ENCODE data around the gene ST3GAL5.
A peak's percentile ranks its signal among the peaks of the same experiment; 100 is the strongest.
"Not testable (repeated sequence)": the region's sequence is repeated elsewhere in the genome, so short reads cannot be mapped to it uniquely, and the experiment has no call there.

The ST3GAL5 gene

DNA sequence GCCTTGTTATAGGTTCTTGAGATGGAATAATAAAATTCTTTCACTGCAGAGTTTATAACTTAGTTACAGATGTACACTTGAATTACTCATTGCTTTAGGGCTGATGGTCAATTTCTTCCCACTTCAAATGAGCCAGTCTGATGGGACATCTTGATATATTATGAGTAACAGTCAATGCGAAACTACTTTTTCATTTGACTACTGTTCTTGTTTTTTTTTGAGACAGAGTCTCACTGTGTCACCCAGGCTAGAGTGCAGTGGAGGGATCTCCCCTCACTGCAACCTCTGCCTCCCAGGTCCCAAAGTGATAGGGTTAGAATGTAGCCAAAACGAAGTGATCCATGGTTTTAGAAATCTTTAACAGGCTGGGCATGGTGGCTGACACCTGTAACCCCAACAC lies 57.1 kb downstream of the ST3GAL5 start:
- Histone ChIP-seq H3K9me3 (ENCODE audit: low read depth, low read length) (no peaks in the 10 kb centered on the region), H3K36me3 (ENCODE audit: insufficient read depth, low read length) (no peaks in the 10 kb centered on the region), H3K27ac (no peak overlapping the region), H3K9ac (ENCODE audit: insufficient read length) (no peak overlapping the region), H3K4me3 (no peak overlapping the region)
- TF ChIP-seq POLR2AphosphoS5 (IDR thresholded peaks at IDR 0.05; ENCODE audit: borderline replicate concordance, low read depth, low read length) (no peak), FOXP2 (optimal IDR thresholded peaks at IDR 0.05; ENCODE audit: control extremely low read depth, extremely low read length, insufficient read depth) (no peak), EZH2 (IDR thresholded peaks at IDR 0.05) (no peak)
- no peak for DNase-seq (ENCODE audit: low read depth, low spot score)

DNA sequence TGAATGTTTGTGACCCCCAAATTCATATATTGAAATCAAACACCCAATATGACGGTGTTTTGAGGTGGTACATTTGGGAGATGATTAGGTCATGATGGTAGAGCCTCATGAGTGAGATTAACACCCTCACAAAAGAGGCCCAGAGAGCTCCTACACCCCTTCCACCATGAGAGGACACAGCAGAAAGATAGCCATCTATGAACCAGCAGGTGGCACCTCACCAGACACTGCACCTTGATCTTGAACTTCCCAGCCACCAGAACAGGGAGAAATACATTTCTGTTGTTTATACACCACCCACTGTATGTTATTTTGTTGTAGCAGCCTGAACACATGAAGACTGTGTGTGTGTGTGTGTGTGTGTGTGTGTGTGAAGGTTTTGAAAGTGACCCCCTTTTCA lies 58.1 kb downstream of the ST3GAL5 start:
- H3K9me3 ChIP-seq (ENCODE audit: low read depth, low read length) = no peaks in the 10 kb centered on the region
- no peak overlapping the region for H3K9ac ChIP-seq (ENCODE audit: insufficient read length)
- no peak for TF ChIP-seq FOXP2 (optimal IDR thresholded peaks at IDR 0.05; ENCODE audit: control extremely low read depth, extremely low read length, insufficient read depth)

DNA sequence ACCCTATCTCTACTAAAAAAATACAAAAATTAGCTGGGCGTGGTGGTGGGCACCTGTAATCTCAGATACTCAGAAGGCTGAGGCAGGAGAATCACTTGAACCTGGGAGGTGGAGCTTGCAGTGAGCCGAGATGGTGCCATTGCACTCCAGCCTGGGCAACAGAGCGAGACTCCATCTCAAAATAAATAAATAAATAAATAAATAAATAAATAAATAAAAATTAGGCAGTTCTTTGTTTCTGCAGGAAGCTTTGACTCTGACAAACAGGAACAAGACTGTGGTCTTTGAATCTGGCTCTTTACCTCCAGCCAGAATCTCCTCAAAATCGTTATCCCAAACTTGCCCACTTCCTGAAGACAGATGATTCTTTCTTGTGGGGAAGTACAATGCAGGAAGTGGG lies 59.4 kb downstream of the ST3GAL5 start:
- not testable (repeated sequence) for DNase-seq (ENCODE audit: low read depth, low spot score); H3K9ac ChIP-seq (ENCODE audit: insufficient read length); H3K27ac ChIP-seq; H3K9me3 ChIP-seq (ENCODE audit: low read depth, low read length); H3K4me3 ChIP-seq; H3K36me3 ChIP-seq (ENCODE audit: insufficient read depth, low read length)

More for the DNA sequence above, 58.1 kb downstream of the ST3GAL5 start:
- Histone ChIP-seq H3K27ac (no peak overlapping the region), H3K4me3 (no peak overlapping the region), H3K36me3 (ENCODE audit: insufficient read depth, low read length) (no peaks in the 10 kb centered on the region)
- DNase-seq (ENCODE audit: low read depth, low spot score) = no peak

DNA sequence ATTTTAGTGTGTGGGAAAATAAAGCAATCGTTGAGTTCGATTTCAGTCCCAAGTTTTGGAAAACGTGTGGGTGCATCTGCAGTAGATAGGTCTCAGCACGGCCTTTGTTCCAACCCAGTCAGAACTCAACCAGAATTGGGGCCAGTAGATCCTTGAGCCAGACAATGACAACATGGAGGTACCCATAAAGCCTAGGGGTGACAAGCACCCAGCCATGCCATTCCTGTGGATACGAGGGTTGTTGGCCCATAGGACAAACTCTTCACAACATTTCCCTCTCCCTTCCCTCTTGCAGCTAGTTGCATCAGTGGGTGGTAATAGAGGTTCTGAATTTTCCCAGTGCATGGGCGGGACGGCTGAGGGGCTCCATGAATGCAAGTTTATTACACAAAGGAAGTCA lies 60.1 kb downstream of the ST3GAL5 start:
- Histone ChIP-seq H3K27ac (no peak overlapping the region; the same call in 1 of the 2 replicates), H3K9me3 (ENCODE audit: low read depth, low read length) (no peaks in the 10 kb centered on the region), H3K9ac (ENCODE audit: insufficient read length) (peak overlapping the region; percentile 8), H3K4me3 (no peak overlapping the region), H3K36me3 (ENCODE audit: insufficient read depth, low read length) (no peaks in the 10 kb centered on the region)
- no peak for DNase-seq (ENCODE audit: low read depth, low spot score)
- TF ChIP-seq POLR2AphosphoS5 (IDR thresholded peaks at IDR 0.05; ENCODE audit: borderline replicate concordance, low read depth, low read length) (no peak), FOXP2 (optimal IDR thresholded peaks at IDR 0.05; ENCODE audit: control extremely low read depth, extremely low read length, insufficient read depth) (no peak), EZH2 (IDR thresholded peaks at IDR 0.05) (no peak)

DNA sequence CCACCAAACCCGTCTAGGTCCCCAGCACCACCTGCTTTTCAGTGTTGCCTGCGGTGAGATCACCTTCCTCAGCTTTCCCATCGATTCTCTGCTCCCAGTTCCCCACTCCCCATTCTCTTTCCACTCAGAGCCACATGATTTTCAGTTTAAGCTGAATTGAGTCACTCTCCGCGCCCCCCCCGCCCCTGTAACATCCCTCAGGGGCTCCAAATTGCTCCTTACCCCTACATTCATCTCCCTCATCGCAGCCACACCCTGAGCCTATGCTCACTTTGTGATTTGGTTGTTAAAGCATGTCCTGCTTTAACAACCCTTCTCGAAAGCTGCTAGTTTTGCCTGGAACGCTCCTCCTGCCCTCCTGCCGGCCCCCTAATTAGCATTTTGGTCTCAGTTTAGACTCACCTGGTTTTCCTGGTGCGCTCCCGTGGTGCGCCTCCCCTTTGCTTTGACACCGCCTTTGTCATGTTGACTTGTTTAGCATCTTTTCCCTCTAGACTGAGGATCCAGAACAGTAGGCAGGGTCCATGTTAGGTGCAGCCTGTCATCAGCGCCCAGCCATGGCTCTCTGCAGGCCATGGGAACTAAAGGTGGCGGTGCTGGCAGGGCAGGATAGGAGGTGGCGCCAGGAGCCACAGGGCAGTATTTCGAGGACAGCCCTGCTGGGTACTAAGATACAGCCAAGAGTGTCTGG lies 60.8 kb downstream of the ST3GAL5 start:
- TF ChIP-seq POLR2AphosphoS5 (IDR thresholded peaks at IDR 0.05; ENCODE audit: borderline replicate concordance, low read depth, low read length) (no peak), FOXP2 (optimal IDR thresholded peaks at IDR 0.05; ENCODE audit: control extremely low read depth, extremely low read length, insufficient read depth) (no peak), EZH2 (IDR thresholded peaks at IDR 0.05) (no peak)
- H3K27ac ChIP-seq = no peak overlapping the region
- DNase-seq (ENCODE audit: low read depth, low spot score) = no peak
- H3K4me3 ChIP-seq = peak overlapping the region; percentile 25
- H3K9ac ChIP-seq (ENCODE audit: insufficient read length) = peak overlapping the region; percentile 8
- no peaks in the 10 kb centered on the region for H3K9me3 ChIP-seq (ENCODE audit: low read depth, low read length)
- no peaks in the 10 kb centered on the region for H3K36me3 ChIP-seq (ENCODE audit: insufficient read depth, low read length)

DNA sequence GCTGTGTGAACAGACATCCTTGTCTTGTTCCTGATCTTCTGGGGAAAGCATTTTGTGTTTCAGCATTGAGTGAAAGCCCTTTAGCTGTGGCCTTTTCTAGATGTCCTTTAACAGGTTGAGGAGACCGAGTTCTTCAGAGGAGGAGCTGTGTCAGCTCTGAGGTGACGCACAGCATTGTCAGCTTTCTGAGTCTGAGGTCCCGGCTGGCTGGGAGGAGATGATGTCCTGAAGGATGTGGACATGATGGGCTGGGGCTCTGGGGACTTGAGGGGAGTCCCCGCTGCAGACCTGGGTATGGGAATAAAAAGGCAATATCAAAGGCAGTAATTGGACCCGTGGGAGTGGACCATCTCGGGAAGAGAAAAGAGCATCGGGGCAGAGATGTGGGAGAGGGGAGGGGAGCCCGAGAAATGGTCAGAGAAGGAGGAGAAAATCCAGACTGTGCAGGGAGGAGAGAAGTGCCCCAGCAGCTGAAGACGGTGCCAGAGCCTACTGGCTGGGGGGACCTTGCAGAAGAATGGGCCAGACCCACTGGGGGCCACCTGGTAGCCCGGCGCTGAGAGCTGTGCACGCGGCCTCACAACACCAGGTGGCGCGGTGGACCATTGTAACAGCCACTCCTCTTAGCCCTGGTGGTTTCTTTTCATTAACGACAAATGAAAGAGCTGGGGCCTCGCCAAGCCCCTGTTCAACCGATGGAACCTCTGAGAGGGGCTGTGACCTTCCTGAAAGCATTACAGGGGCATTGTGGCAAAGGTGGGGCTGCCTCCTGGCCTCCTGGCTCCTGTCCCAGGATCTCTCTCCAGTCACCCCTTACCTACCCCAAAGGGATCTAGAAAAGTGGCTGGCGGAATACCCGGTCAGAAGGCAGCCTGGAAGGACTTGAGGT lies 61.6 kb downstream of the ST3GAL5 start:
- no peak for DNase-seq (ENCODE audit: low read depth, low spot score)
- no peak overlapping the region for H3K9ac ChIP-seq (ENCODE audit: insufficient read length)
- TF ChIP-seq EZH2 (IDR thresholded peaks at IDR 0.05) (no peak), POLR2AphosphoS5 (IDR thresholded peaks at IDR 0.05; ENCODE audit: borderline replicate concordance, low read depth, low read length) (no peak), FOXP2 (optimal IDR thresholded peaks at IDR 0.05; ENCODE audit: control extremely low read depth, extremely low read length, insufficient read depth) (no peak)
- H3K27ac ChIP-seq = no peak overlapping the region
- peak overlapping the region; percentile 25 for H3K4me3 ChIP-seq
- no peaks in the 10 kb centered on the region for H3K9me3 ChIP-seq (ENCODE audit: low read depth, low read length)
- no peaks in the 10 kb centered on the region for H3K36me3 ChIP-seq (ENCODE audit: insufficient read depth, low read length)

DNA sequence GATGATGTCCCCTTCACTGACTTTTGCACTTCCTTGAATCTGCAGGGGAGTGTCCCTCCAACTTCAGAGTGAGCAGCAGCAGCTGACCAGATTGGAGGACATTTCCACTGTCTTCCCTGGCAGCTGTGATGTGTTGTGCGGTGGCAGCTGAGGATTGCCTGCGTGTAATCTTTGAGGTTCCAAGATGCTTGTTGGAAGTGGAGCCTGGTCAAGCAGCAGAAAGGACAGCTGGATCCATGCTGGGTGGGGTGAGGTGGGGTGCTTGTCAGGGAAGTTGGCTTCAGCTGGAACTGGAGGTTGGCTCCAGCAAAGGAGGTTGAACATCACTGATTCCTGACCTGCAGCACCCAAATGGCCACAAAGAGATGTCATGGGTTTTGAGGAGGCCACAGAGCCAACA lies 64.8 kb downstream of the ST3GAL5 start:
- no peaks in the 10 kb centered on the region for H3K36me3 ChIP-seq (ENCODE audit: insufficient read depth, low read length)
- no peak for TF ChIP-seq FOXP2 (optimal IDR thresholded peaks at IDR 0.05; ENCODE audit: control extremely low read depth, extremely low read length, insufficient read depth)
- no peak overlapping the region for H3K9ac ChIP-seq (ENCODE audit: insufficient read length)
- no peak for DNase-seq (ENCODE audit: low read depth, low spot score)
- no peaks in the 10 kb centered on the region for H3K9me3 ChIP-seq (ENCODE audit: low read depth, low read length)
- no peak overlapping the region for H3K27ac ChIP-seq
- H3K4me3 ChIP-seq = no peak overlapping the region

DNA sequence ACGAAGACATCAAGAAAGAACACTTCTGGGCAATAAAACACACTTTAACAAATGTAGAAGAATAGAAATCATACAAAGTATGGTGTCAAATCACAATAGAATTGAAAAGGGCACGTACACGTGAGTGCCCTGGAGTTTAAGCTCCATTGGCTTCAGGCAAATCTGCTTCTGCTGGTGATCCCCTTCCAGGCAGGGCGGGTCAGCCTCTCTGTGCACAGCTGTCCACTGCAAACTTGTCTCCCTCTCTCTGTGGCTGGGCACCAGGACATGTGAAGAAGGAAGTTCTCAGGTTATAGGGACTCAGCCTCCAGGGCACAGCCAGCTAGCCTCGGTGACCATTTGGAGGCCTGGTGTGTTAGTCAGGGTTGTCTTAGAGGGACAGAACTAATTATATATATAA lies 66.0 kb downstream of the ST3GAL5 start:
- DNase-seq (ENCODE audit: low read depth, low spot score) = no peak
- no peaks in the 10 kb centered on the region for H3K36me3 ChIP-seq (ENCODE audit: insufficient read depth, low read length)
- H3K9me3 ChIP-seq (ENCODE audit: low read depth, low read length) = no peaks in the 10 kb centered on the region
- no peak overlapping the region for H3K4me3 ChIP-seq
- H3K9ac ChIP-seq (ENCODE audit: insufficient read length) = no peak overlapping the region
- TF ChIP-seq POLR2AphosphoS5 (IDR thresholded peaks at IDR 0.05; ENCODE audit: borderline replicate concordance, low read depth, low read length) = no peak
- no peak for TF ChIP-seq EZH2 (IDR thresholded peaks at IDR 0.05)
- no peak for TF ChIP-seq FOXP2 (optimal IDR thresholded peaks at IDR 0.05; ENCODE audit: control extremely low read depth, extremely low read length, insufficient read depth)
- no peak overlapping the region for H3K27ac ChIP-seq

Measured in SK-N-MC (cell line).